Heart left ventricle (tissue), 16 donors: ENCODE measurements around the gene NEK2. TPM values are rescaled to one million over a fixed set of nuclear protein-coding genes. Genes with fewer than 3 reads are reported as not detected.
"Not testable (repeated sequence)": the region's sequence is repeated elsewhere in the genome, so short reads cannot be mapped to it uniquely, and the experiment has no call there.

Source experiments
- ATAC-seq, 4 donors: fragments of 200-7000 bp; cut with Tn5 transposase; one replicate each; pipeline ENCODE4 v1.9.1; 2020 to 2022; ENCODE audit warnings: moderate library complexity in 4 of 4, mild to moderate bottlenecking in 3 of 4, moderate number of reproducible peaks in 1 of 4
- DNase-seq, 5 donors: peaks; one replicate each; pipeline ENCODE4 v3.0.0-alpha.2; 2020
- H3K27ac ChIP-seq, 12 donors: fragments of 200-600 bp; sonication (generic) in 4 of 12; one replicate each; pipeline versions ENCODE4 v1.5.0 to v1.8.0; 2016 to 2022; ENCODE audit warnings: mild to moderate bottlenecking in 2 of 12
- H3K27me3 ChIP-seq, 9 donors: fragments of 200-600 bp; sonication (generic) in 2 of 9; one replicate each; pipeline versions ENCODE4 v1.5.1 to v1.8.0; 2016 to 2022; ENCODE audit warnings: mild to moderate bottlenecking in 3 of 9
- H3K36me3 ChIP-seq, 9 donors: fragments of 200-600 bp; sonication (generic) in 2 of 9; one replicate each; pipeline versions ENCODE4 v1.5.0 to v1.8.0; 2018 to 2022; ENCODE audit warnings: mild to moderate bottlenecking in 2 of 9
- H3K4me1 ChIP-seq, 12 donors: fragments of 200-600 bp; sonication (generic) in 4 of 12; one replicate each; pipeline versions ENCODE4 v1.5.0 to v1.8.0; 2016 to 2022; ENCODE audit warnings: mild to moderate bottlenecking in 3 of 12
- H3K4me3 ChIP-seq, 12 donors: fragments of 200-600 bp; sonication (generic) in 4 of 12; one replicate each; pipeline versions ENCODE4 v1.5.0 to v1.8.0; 2017 to 2022; ENCODE audit warnings: mild to moderate bottlenecking in 9 of 12, moderate library complexity in 4 of 12
- H3K9me3 ChIP-seq, 12 donors: fragments of 200-600 bp; sonication (generic) in 4 of 12; one replicate each; pipeline versions ENCODE4 v1.5.0 to v1.8.0; 2016 to 2022; ENCODE audit warnings: mild to moderate bottlenecking in 1 of 12
- CTCF ChIP-seq, 12 donors: fragments of 200-600 bp; sonication (generic) in 4 of 12; IDR thresholded peaks; one replicate each; pipeline versions ENCODE4 v1.5.0 to v1.8.0; 2018 to 2022; ENCODE audit warnings: antibody characterized with exemption in 12 of 12, mild to moderate bottlenecking in 5 of 12
- POLR2A ChIP-seq, 2 donors: fragments of 450-650 bp; IDR thresholded peaks; one replicate each; pipeline ENCODE4 v1.6.1; 2017; ENCODE audit warnings: antibody characterized with exemption in 2 of 2, mild to moderate bottlenecking in 2 of 2, moderate library complexity in 2 of 2
- WGBS, 4 donors: extraction: QIAGEN DNeasy Blood & Tissue Kit in 2 of 4; methylation state at CpG; one replicate each; pipeline versions ENCODE4 v1.1.5 to v1.1.7; 2013 to 2018; 5-methylcytosine and 5-hydroxymethylcytosine counted together
- intact Hi-C, 10 donors: fragments of 100-400 bp; cut with DNase I; formaldehyde crosslinking; loops; one replicate each; pipeline versions ENCODE4 v1.11.1 to v1.14.2; 2022
- polyA plus RNA-seq, 2 donors: library from polyadenylated mRNA; stranded (reverse); fragments of 200-250 nt; gene quantifications; one replicate each; pipeline ENCODE4 v1.2.3, GENCODE V29; 2013
- total RNA-seq, 9 donors: library from RNA; depleted of rRNA in 2 of 9; stranded (reverse); fragments of >200 nt in 2 of 9; fragmentation: NEBNext Ultra II Directional in 3 of 9; extraction: Animal tissue kit (Norgen Biotek cat#: 25700) in 3 of 9; gene quantifications; one replicate each; pipeline versions ENCODE4 v1.1.0 to v1.2.4, GENCODE V29; 2016 to 2023
- donor health status: ischemic (EF 13 %, LVEDD 7.1; RV severe dilation, severe dysfunction).
- donor health status: healthy with polysubstance abuse.
- donor health status: DM: no; HTN: yes; CAD: no.
- donor health status: DM: no; HTN: no; CAD: no.
- donor health status: ischemic (EF 25% LVEDD 6.9; RV normal size, moderate dysfunction).
- donor health status: ischemic (EF 25% LVEDD 5.7; RV mildly dilated, moderate dysfunction).
- donor health status: healthy.
- donor health status: DM: yes; HTN: yes; CAD: no.
- donor health status: ischemic (EF 35%, LVEDD 5.7; RV mildly dilated, moderate dysfunction).
- donor health status: nonischemic (EF 11% LVEDD 7.7; RV severe dilation, severe dysfunction).
- donor health status: DM: yes; HTN: yes; CAD: no.
- donor health status: PGD.
- donor health status: ischemic (EF 29% LVEDD 5.4; RV normal size, mild dysfunction).
- donor health status: nonischemic (EF 23%, LVEDD 6.1; RV moderate dilation, normal function).

Gene NEK2
- total and polyA plus RNA-seq, 11 donors, result 0.10 to 2.5 (median 0.31) TPM; not detected in 5

GRCh38 chr1:211722277-211723175 is 47.1 kb upstream of the NEK2 start:
- H3K36me3 ChIP-seq, result no peaks in the 10 kb centered on the region
- H3K4me1 ChIP-seq, result peaks cover 0 to 3% (median 0%) of the 10 kb centered on the region in 12 donors
- no peak overlapping the region for H3K4me3 ChIP-seq
- H3K27ac ChIP-seq, result no peak overlapping the region
- intact Hi-C loops, result no loop called here
- ATAC-seq, result no peak
- 94 to 96% (median 95%) methylated on average over 6 of the region's 6 CpGs for WGBS, 4 donors
- TF ChIP-seq POLR2A (IDR thresholded peaks at IDR 0.05), result no peak
- TF ChIP-seq CTCF (IDR thresholded peaks at IDR 0.05), result no peak
- no peaks in the 10 kb centered on the region for H3K27me3 ChIP-seq
- no peak for DNase-seq
- H3K9me3 ChIP-seq, result no peaks in the 10 kb centered on the region

- H3K27ac ChIP-seq, DNase-seq, H3K27me3 ChIP-seq, H3K9me3 ChIP-seq, intact Hi-C loops, H3K4me3 ChIP-seq, H3K4me1 ChIP-seq, ATAC-seq, H3K36me3 ChIP-seq: not testable (repeated sequence)
- 91 to 95% (median 94%) methylated on average over 4 of the region's 4 CpGs for WGBS, 4 donors
Measured at GRCh38 chr1:211716555-211716954, 41.1 kb upstream of the NEK2 start.

DNA sequence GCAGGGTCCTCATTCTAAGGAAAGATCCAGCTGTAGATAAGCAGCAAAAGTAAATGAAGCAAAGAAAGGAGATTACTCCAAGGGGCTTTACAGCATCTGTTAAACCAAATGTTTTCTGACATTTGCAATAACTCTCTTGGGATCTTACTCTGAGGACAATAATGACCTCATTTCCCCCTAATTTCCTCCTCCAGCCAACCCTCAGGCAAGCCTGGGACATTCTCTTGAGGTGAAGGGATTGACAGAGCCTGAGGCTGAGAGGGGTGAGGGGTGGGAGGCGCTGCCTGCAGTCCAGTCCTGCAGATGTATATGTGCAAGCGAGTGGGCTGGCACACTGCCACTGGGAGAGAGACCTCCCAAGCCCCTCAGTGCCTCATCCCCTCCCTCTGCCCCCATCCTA is 40.5 kb upstream of the NEK2 start:
- TF ChIP-seq CTCF (IDR thresholded peaks at IDR 0.05), result no peak
- no peak for TF ChIP-seq POLR2A (IDR thresholded peaks at IDR 0.05)
- ATAC-seq, result peak in 3 of 4 donors; percentile 42 to 86 (median 45)
- H3K4me1 ChIP-seq, result peaks cover 0 to 7% (median 0%) of the 10 kb centered on the region in 12 donors
- no peaks in the 10 kb centered on the region for H3K36me3 ChIP-seq
- no peaks in the 10 kb centered on the region for H3K9me3 ChIP-seq
- no peak overlapping the region for H3K4me3 ChIP-seq
- peak in 2 of 5 donors; percentile 34 to 50 for DNase-seq
- no peaks in the 10 kb centered on the region for H3K27me3 ChIP-seq
- 45 to 74% (median 54%) methylated on average over 2 of the region's 2 CpGs for WGBS, 4 donors
- intact Hi-C loops, result no loop called here
- H3K27ac ChIP-seq, result no peak overlapping the region

DNA sequence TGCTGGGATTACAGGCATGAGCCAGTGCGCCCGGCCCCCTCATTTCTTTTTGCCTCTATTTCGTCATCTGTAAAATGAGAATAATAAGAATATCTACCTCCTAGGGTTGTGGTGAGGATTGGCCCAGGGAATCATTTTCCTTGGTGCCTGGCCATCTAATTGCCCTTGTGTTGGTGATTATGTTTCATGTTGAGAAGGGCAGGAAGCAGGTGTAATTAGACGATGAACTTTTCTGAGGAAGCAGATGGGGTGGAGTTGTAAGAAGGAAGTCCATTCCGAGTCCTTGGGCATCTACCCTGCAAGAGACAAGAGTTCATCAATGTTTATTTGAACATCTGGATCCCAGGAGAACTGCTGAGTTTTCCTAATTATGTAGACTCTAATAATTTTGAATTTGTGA is 38.7 kb upstream of the NEK2 start:
- intact Hi-C loops, result no loop called here
- Histone ChIP-seq H3K4me1 (peaks cover 0 to 7% (median 0%) of the 10 kb centered on the region in 12 donors), H3K9me3 (no peaks in the 10 kb centered on the region), H3K27me3 (no peaks in the 10 kb centered on the region), H3K36me3 (no peaks in the 10 kb centered on the region), H3K4me3 (no peak overlapping the region), H3K27ac (no peak overlapping the region)
- ATAC-seq (peak in 1 of 4 donors; percentile 69), DNase-seq (no peak)
- TF ChIP-seq POLR2A (IDR thresholded peaks at IDR 0.05) (no peak), CTCF (IDR thresholded peaks at IDR 0.05) (no peak)
- whole genome bisulfite sequencing, 4 donors, result 57 to 73% (median 66%) methylated on average over 5 of the region's 5 CpGs
